Pancreas (tissue), 10 donors: ENCODE measurements around the gene FARS2. TPM values are rescaled to one million over a fixed set of nuclear protein-coding genes. Genes with fewer than 3 reads are reported as not detected.

Source experiments
- ATAC-seq, 4 donors: fragments of 200-7000 bp; cut with Tn5 transposase; one replicate each; pipeline versions ENCODE4 v1.8.0 to v1.9.1; 2020; ENCODE audit warnings: mild to moderate bottlenecking in 4 of 4, moderate library complexity in 4 of 4
- DNase-seq, 6 donors: peaks; one replicate each; pipeline ENCODE4 v3.0.0-alpha.2; 2020
- FAIRE-seq: peaks from 2 replicates; lab custom pipeline; 2012; peaks lifted over from hg19 to GRCh38; lab: Jason Lieb, UNC
- H3K27ac ChIP-seq, 4 donors: fragments of 200-600 bp; sonication (generic); 1 replicate in 3 of 4; 2 replicates in 1 of 4; pipeline versions ENCODE4 v1.5.0 to v1.8.0; 2020
- H3K27me3 ChIP-seq, 4 donors: fragments of 200-600 bp; one replicate each; pipeline ENCODE4 v1.8.0; 2021
- H3K36me3 ChIP-seq, 3 donors: fragments of 200-600 bp; sonication (generic) in 1 of 3; one replicate each; pipeline versions ENCODE4 v1.5.0 to v1.8.0; 2020 to 2021
- H3K4me1 ChIP-seq, 3 donors: fragments of 200-600 bp; one replicate each; pipeline ENCODE4 v1.8.0; 2021
- H3K4me3 ChIP-seq, 4 donors: fragments of 200-600 bp; sonication (generic) in 2 of 4; one replicate each; pipeline versions ENCODE4 v1.5.0 to v1.8.0; 2020 to 2021
- H3K9me3 ChIP-seq, 4 donors: fragments of 200-600 bp; one replicate each; pipeline ENCODE4 v1.8.0; 2021
- CTCF ChIP-seq, 4 donors: fragments of 200-600 bp; sonication (generic) in 3 of 4; IDR thresholded peaks; one replicate each; pipeline versions ENCODE4 v1.5.0 to v1.8.0; 2021; ENCODE audit warnings: antibody characterized with exemption in 4 of 4
- WGBS, 2 donors: extraction: QIAGEN DNeasy Blood & Tissue Kit; methylation state at CpG; one replicate each; pipeline ENCODE4 v1.1.7; 2013; 5-methylcytosine and 5-hydroxymethylcytosine counted together
- intact Hi-C, 3 donors: fragments of 100-400 bp; cut with DNase I; formaldehyde crosslinking; loops; one replicate each; pipeline versions ENCODE4 v1.11.1 to v1.14.2; 2022
- polyA plus RNA-seq, 2 donors: library from polyadenylated mRNA; stranded (reverse); fragments of 200-250 nt; gene quantifications; one replicate each; pipeline ENCODE4 v1.2.3, GENCODE V29; 2013
- total RNA-seq, 6 donors: library from RNA; stranded (reverse); fragmentation: NEBNext Ultra II Directional in 4 of 6; extraction: Animal tissue kit (Norgen Biotek cat#: 25700) in 4 of 6; gene quantifications; one replicate each; pipeline versions ENCODE4 v1.2.1 to v1.2.4, GENCODE V29; 2021 to 2023
- donor health status: healthy with polysubstance abuse.
- donor health status: DM: no; HTN: no; CAD: no; lungs with moderate emphysema.
- donor health status: DM: no; HTN: no; CAD: no.
- donor health status: control.
- donor health status: control.
- donor health status: Bipolar disorder and iron deficiency.
- donor health status: DM: yes; HTN: yes; CAD: no.
- donor health status: DM: no; HTN: no; CAD: no.
- donor health status: DM: no; HTN: no; CAD: no.
- donor health status: DM: yes; HTN: yes; CAD: no.

Gene FARS2
- total and polyA plus RNA-seq, 8 donors: 4.1 to 10.3 (median 7.5) TPM

DNA sequence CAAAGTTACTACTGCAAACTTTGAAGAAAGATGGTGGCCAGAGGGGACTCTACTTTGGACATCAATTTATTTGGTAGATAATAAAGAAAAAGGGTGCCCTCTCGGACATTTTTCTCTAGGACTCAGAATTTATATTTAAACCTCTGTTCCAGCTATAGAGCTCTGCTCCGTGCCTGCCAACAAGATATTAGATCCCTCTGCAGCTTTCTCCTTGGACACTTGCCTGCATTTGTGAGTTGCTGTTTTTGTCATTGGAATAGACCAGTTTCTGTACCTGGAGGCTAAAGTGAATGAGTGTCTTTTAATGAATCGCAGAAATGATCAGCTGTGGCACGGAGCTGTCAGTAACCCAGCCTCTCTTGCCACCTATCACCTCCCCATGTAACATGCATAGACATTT lies 491.9 kb downstream of the FARS2 start:
- H3K27me3 ChIP-seq: no peaks in the 10 kb centered on the region
- no peaks in the 10 kb centered on the region for H3K36me3 ChIP-seq
- intact Hi-C loops: no loop called here
- ATAC-seq (no peak), FAIRE-seq (no peak), DNase-seq (no peak)
- H3K27ac ChIP-seq: no peak overlapping the region
- TF ChIP-seq CTCF (IDR thresholded peaks at IDR 0.05): no peak
- whole genome bisulfite sequencing, 2 donors: 91 to 98% methylated on average over 4 of the region's 4 CpGs
- H3K9me3 ChIP-seq: no peaks in the 10 kb centered on the region
- no peaks in the 10 kb centered on the region for H3K4me1 ChIP-seq
- H3K4me3 ChIP-seq: no peak overlapping the region

DNA sequence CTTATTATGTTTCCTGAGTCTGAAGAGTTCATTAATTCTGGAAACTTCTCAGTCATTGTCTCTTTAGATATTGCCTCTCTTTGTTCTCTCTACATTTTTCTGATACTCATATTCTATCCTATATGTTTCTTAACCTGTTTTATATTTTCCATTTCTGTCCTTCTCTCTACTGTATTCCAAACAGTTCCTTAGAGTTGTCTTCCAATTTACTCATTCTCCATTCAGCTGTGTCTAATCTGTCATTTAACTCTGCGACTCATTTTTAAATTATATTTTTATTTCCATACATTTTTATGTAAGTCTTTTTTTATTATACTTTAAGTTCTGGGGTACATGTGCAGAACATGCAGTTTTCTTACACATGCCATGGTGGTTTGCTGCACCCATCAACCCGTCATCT lies 493.6 kb downstream of the FARS2 start:
- 98 to 100% methylated on average over 2 of the region's 2 CpGs for WGBS, 2 donors
- Histone ChIP-seq H3K27me3 (no peaks in the 10 kb centered on the region), H3K36me3 (no peaks in the 10 kb centered on the region), H3K4me1 (no peaks in the 10 kb centered on the region), H3K4me3 (no peak overlapping the region), H3K27ac (no peak overlapping the region), H3K9me3 (no peaks in the 10 kb centered on the region)
- no peak for TF ChIP-seq CTCF (IDR thresholded peaks at IDR 0.05)
- intact Hi-C loops: no loop called here
- no peak for ATAC-seq
- no peak for DNase-seq
- no peak for FAIRE-seq

DNA sequence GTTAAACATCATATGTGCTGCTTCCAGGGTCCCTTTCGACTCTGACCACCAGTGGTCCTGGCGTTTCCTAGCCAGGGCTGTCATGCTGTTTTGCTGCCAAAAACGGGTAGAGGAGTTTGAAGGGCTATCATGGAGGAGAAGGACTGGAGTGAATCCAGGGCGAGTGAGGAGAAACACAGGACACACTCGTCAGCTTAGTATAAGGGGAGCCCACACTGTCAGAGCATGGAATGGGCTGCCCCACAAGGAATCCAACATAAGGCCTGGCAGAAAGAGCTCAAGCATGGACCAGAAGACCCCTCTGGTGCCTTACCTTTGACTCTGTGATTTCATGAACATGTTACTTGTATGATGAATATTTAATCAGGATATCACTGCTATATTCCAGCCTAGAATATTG lies 498.3 kb downstream of the FARS2 start:
- no peak overlapping the region for H3K27ac ChIP-seq
- H3K27me3 ChIP-seq: no peaks in the 10 kb centered on the region
- no peak for ATAC-seq
- WGBS, 2 donors: 83 to 90% methylated on average over 5 of the region's 5 CpGs
- DNase-seq: no peak
- H3K36me3 ChIP-seq: no peaks in the 10 kb centered on the region
- no peaks in the 10 kb centered on the region for H3K4me1 ChIP-seq
- no peak for TF ChIP-seq CTCF (IDR thresholded peaks at IDR 0.05)
- no peaks in the 10 kb centered on the region for H3K9me3 ChIP-seq
- H3K4me3 ChIP-seq: no peak overlapping the region
- intact Hi-C loops: no loop called here
- FAIRE-seq: no peak

- no peaks in the 10 kb centered on the region for H3K9me3 ChIP-seq
- H3K4me3 ChIP-seq: no peak overlapping the region
- no peak overlapping the region for H3K27ac ChIP-seq
- TF ChIP-seq CTCF (IDR thresholded peaks at IDR 0.05): no peak
- no peak for DNase-seq
- H3K27me3 ChIP-seq: no peaks in the 10 kb centered on the region
- H3K36me3 ChIP-seq: no peaks in the 10 kb centered on the region
- intact Hi-C loops: no loop called here
- H3K4me1 ChIP-seq: no peaks in the 10 kb centered on the region
- WGBS, 2 donors: 60 to 67% methylated on average over 5 of the region's 5 CpGs
- FAIRE-seq: no peak
- ATAC-seq: no peak
These were observed 500.1 kb downstream of the FARS2 start for GRCh38 chr6:5761370-5761769.

- DNase-seq (no peak), ATAC-seq (no peak), FAIRE-seq (no peak)
- Histone ChIP-seq H3K4me1 (no peaks in the 10 kb centered on the region), H3K4me3 (no peak overlapping the region), H3K27ac (no peak overlapping the region), H3K9me3 (no peaks in the 10 kb centered on the region), H3K27me3 (no peaks in the 10 kb centered on the region), H3K36me3 (no peaks in the 10 kb centered on the region)
- WGBS, 2 donors: 90 to 91% methylated on average over 12 of the region's 12 CpGs
- no peak for TF ChIP-seq CTCF (IDR thresholded peaks at IDR 0.05)
- intact Hi-C loops: no loop called here
These were observed 501.3 kb downstream of the FARS2 start for GRCh38 chr6:5762561-5762968.
